ENCODE measurements around the gene OPRL1. TPM values are rescaled to one million over a fixed set of nuclear protein-coding genes. Genes with fewer than 3 reads are reported as not detected.

Gene OPRL1
- total RNA-seq, 1 donor from 2014 or later: 1.9 TPM

- Histone ChIP-seq H3K9me3 (no peaks in the 10 kb centered on the region), H3K4me1 (peaks cover 12% of the 10 kb centered on the region), H3K4me3 (no peak overlapping the region), H3K36me3 (no peaks in the 10 kb centered on the region), H3K27ac (no peak overlapping the region), H3K27me3 (peaks cover 48% of the 10 kb centered on the region)
- ATAC-seq: no peak
- intact Hi-C loops (cut with DNase I): no loop called here
- TF ChIP-seq, protein P1, sequence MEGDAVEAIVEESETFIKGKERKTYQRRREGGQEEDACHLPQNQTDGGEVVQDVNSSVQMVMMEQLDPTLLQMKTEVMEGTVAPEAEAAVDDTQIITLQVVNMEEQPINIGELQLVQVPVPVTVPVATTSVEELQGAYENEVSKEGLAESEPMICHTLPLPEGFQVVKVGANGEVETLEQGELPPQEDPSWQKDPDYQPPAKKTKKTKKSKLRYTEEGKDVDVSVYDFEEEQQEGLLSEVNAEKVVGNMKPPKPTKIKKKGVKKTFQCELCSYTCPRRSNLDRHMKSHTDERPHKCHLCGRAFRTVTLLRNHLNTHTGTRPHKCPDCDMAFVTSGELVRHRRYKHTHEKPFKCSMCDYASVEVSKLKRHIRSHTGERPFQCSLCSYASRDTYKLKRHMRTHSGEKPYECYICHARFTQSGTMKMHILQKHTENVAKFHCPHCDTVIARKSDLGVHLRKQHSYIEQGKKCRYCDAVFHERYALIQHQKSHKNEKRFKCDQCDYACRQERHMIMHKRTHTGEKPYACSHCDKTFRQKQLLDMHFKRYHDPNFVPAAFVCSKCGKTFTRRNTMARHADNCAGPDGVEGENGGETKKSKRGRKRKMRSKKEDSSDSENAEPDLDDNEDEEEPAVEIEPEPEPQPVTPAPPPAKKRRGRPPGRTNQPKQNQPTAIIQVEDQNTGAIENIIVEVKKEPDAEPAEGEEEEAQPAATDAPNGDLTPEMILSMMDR (IDR thresholded peaks at IDR 0.05): no peak
- no peak for DNase-seq
Measured at GRCh38 chr20:64099880-64100565, 20.1 kb downstream of the OPRL1 start.

DNA sequence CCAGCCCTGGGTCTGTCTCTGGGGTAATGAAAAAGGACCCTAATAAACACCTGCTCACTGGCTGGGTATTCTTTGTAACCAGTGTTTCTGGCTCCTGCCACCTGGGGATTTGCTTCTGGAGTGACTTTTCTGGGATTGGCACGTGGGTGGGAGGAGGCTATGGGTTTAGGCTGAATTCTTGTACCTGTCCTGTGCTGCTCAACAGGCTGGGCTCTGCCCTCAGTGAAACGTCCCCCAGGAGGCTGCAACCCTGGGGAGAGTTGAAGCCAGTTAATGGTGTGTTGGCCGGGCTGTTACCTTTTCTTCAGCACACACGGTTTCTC, 20.6 kb downstream of the OPRL1 start:
- Histone ChIP-seq H3K4me1 (peaks cover 12% of the 10 kb centered on the region), H3K9me3 (no peaks in the 10 kb centered on the region), H3K4me3 (no peak overlapping the region), H3K27ac (no peak overlapping the region), H3K36me3 (no peaks in the 10 kb centered on the region), H3K27me3 (peaks cover 48% of the 10 kb centered on the region)
- DNase-seq (no peak), ATAC-seq (no peak)
- intact Hi-C loops (cut with DNase I): no loop called here
- TF ChIP-seq, protein P1 (IDR thresholded peaks at IDR 0.05): no peak

DNA sequence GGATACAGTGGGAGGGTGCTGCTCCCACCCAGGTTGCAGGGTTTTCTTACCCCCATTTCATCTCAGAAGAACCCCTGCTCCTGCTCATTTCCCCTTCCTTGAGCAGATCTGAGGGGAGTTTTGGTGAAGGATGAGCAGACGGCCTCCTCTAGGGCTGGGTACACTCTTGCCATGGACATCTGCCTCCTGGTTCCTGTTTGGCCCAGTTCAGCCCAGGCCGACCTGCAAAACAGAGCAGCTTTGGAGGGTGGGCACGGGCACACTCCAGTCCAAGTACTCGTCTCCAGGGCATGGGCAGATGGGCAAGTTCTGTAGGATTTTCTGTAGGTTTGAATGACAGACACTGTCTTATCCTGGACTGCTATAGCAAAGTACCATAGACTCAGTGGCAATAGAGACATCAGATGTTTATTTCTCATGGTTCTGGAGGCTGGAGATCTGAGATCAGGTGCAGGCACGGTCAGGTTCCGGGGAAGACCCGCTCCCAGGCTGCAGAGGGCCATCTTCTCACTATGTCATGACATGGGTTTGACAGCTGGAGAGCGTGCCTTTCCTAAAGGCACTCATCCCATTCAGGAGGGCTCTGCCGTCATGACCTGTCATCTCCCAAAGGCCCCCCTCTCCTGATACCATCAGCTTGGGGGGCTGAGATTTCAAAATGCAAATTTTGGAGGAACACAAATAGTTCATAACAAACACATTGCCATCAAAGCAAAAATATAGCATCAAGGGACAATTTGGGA, 21.2 kb downstream of the OPRL1 start:
- TF ChIP-seq, protein P1 (IDR thresholded peaks at IDR 0.05): no peak
- H3K4me1 ChIP-seq: peaks cover 12% of the 10 kb centered on the region
- DNase-seq: no peak
- H3K27me3 ChIP-seq: peaks cover 45% of the 10 kb centered on the region
- ATAC-seq: no peak
- no peak overlapping the region for H3K4me3 ChIP-seq
- no peaks in the 10 kb centered on the region for H3K9me3 ChIP-seq
- H3K27ac ChIP-seq: no peak overlapping the region
- no peaks in the 10 kb centered on the region for H3K36me3 ChIP-seq
- intact Hi-C loops (cut with DNase I): no loop called here

DNA sequence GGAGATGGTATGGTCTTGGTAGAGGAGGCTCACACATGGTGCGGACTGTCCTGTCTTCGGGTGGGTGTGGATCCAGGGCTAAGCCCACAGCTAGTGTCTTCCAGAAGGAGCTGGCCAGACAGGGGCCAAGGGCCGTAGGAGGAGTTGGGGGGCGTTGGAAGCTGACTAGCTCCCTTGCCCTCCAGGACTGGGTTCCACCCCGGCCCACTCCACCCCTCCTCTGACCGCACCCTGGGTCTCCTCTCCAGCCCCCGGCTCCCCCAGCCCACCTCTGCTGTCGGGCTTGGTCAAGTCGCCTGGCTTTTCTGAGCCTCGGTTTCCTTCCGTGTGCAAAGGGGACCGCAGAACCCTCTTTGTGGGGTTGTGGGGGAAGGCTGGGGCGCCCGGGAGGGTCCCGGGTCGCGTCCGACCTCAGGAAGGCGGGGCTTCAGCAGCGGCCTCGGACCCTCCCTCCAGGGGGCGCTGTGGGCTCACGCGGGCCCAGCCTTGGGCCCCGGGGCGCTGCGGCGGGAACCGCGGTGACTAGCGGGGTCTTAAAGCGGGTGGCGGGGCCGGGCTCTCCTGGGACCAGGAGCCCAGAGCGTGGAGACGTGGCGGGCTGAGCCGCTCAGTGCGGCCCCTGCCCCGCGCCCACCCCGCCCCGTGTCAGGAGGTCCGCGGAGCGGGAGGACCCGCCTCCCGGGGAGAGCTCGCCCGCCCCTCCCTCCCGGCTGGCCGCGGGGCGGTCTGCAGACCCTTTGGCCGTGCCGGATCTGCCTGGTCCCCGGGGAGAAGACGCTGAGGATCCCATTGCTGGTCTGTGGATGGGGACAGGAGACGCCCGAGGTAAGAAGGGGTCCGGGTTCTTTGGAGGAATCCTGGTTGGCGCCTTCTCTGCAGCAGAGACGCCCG, 22.1 kb downstream of the OPRL1 start:
- intact Hi-C loops (cut with DNase I): no loop called here
- ATAC-seq (peak; percentile 70), DNase-seq (peak; percentile 78)
- TF ChIP-seq, protein P1 (IDR thresholded peaks at IDR 0.05): peak; percentile 57
- Histone ChIP-seq H3K36me3 (no peaks in the 10 kb centered on the region), H3K9me3 (no peaks in the 10 kb centered on the region), H3K27me3 (peaks cover 42% of the 10 kb centered on the region), H3K4me1 (peaks cover 12% of the 10 kb centered on the region), H3K4me3 (peak overlapping the region; percentile 36), H3K27ac (no peak overlapping the region)

DNA sequence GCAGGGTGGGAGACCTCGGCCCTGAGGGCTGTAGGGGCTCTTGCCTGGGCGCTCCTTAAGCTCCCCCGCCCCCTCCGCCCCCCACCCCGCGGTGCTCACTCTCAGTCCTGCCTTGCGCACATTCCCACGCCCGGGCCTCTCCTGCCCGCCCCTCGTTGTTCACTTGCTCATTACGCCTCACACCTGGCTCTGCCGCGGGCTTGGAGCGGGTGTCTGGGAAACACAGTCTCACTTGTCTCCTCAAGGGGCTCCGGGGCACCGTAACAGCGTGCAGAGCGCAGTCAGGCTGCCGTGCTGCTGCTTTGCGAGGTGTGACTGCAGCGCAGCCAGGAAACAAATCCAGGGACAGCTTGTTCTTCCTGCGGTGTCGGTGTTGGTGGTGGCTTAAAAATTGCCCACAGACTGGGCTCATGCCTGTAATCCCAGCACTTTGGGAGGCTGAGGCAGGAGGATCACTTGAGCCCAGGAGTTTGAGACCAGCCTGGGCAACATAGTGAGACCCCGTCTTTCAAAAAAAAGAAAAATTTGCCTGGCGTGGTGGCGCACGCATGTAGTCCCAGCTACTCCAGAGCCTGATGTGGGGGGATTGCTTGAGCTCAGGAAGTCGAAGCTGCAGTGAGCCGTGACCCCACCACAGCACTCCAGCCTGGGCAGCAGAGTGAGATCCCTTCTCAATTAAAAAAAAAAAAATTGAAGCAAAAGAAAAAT, 22.9 kb downstream of the OPRL1 start:
- intact Hi-C loops (cut with DNase I): no loop called here
- Histone ChIP-seq H3K36me3 (no peaks in the 10 kb centered on the region), H3K4me1 (peaks cover 12% of the 10 kb centered on the region), H3K4me3 (no peak overlapping the region), H3K27ac (no peak overlapping the region), H3K27me3 (peaks cover 42% of the 10 kb centered on the region), H3K9me3 (no peaks in the 10 kb centered on the region)
- DNase-seq: peak; percentile 60
- TF ChIP-seq, protein P1 (IDR thresholded peaks at IDR 0.05): no peak
- ATAC-seq: no peak

All from upper lobe of right lung (tissue), 1 donor.